ENCODE measurements around the gene TIMP3.

Gene TIMP3

GRCh38 chr22:32877196-32877595 is 75.7 kb downstream of the TIMP3 start:
- in situ Hi-C loops (cut with HindIII; ENCODE audit: low sequenced_read_pairs), result no loop called here

GRCh38 chr22:32879550-32879949 is 78.0 kb downstream of the TIMP3 start:
- in situ Hi-C loops (cut with HindIII; ENCODE audit: low sequenced_read_pairs), result no loop called here

- in situ Hi-C loops (cut with HindIII; ENCODE audit: low sequenced_read_pairs), result no loop called here
These were observed 78.6 kb downstream of the TIMP3 start for GRCh38 chr22:32880061-32880460.

GRCh38 chr22:32880505-32880892 is 79.0 kb downstream of the TIMP3 start:
- in situ Hi-C loops (cut with HindIII; ENCODE audit: low sequenced_read_pairs), result no loop called here

- in situ Hi-C loops (cut with HindIII; ENCODE audit: low sequenced_read_pairs), result no loop called here
These were observed 79.5 kb downstream of the TIMP3 start for GRCh38 chr22:32880893-32881596.

- in situ Hi-C loops (cut with HindIII; ENCODE audit: low sequenced_read_pairs), result no loop called here
These were observed 80.9 kb downstream of the TIMP3 start for GRCh38 chr22:32882360-32882755.

GRCh38 chr22:32882774-32883530 is 81.4 kb downstream of the TIMP3 start:
- in situ Hi-C loops (cut with HindIII; ENCODE audit: low sequenced_read_pairs), result no loop called here

- in situ Hi-C loops (cut with HindIII; ENCODE audit: low sequenced_read_pairs), result no loop called here
These were observed 85.9 kb downstream of the TIMP3 start for GRCh38 chr22:32887324-32887980.

GRCh38 chr22:32888976-32889375 is 87.5 kb downstream of the TIMP3 start:
- in situ Hi-C loops (cut with HindIII; ENCODE audit: low sequenced_read_pairs), result no loop called here

- in situ Hi-C loops (cut with HindIII; ENCODE audit: low sequenced_read_pairs), result no loop called here
These were observed 95.4 kb downstream of the TIMP3 start for GRCh38 chr22:32896891-32897290.

- in situ Hi-C loops (cut with HindIII; ENCODE audit: low sequenced_read_pairs), result no loop called here
These were observed 95.9 kb downstream of the TIMP3 start for GRCh38 chr22:32897400-32897799.

- in situ Hi-C loops (cut with HindIII; ENCODE audit: low sequenced_read_pairs), result no loop called here
These were observed 99.6 kb downstream of the TIMP3 start for GRCh38 chr22:32900886-32901635.

GRCh38 chr22:32901925-32902324 is 100.4 kb downstream of the TIMP3 start:
- in situ Hi-C loops (cut with HindIII; ENCODE audit: low sequenced_read_pairs), result no loop called here

- in situ Hi-C loops (cut with HindIII; ENCODE audit: low sequenced_read_pairs), result no loop called here
These were observed 102.0 kb downstream of the TIMP3 start for GRCh38 chr22:32903507-32903906.

- in situ Hi-C loops (cut with HindIII; ENCODE audit: low sequenced_read_pairs), result no loop called here
These were observed 102.5 kb downstream of the TIMP3 start for GRCh38 chr22:32904044-32904443.

GRCh38 chr22:32905400-32905799 is 103.9 kb downstream of the TIMP3 start:
- in situ Hi-C loops (cut with HindIII; ENCODE audit: low sequenced_read_pairs), result no loop called here

- in situ Hi-C loops (cut with HindIII; ENCODE audit: low sequenced_read_pairs), result no loop called here
These were observed 108.3 kb downstream of the TIMP3 start for GRCh38 chr22:32909581-32910428.

- in situ Hi-C loops (cut with HindIII; ENCODE audit: low sequenced_read_pairs), result no loop called here
These were observed 108.9 kb downstream of the TIMP3 start for GRCh38 chr22:32910429-32910772.

GRCh38 chr22:32911503-32911902 is 110.0 kb downstream of the TIMP3 start:
- in situ Hi-C loops (cut with HindIII; ENCODE audit: low sequenced_read_pairs), result no loop called here
